ENCODE results near the gene OPCML. TPM values are rescaled to one million over a fixed set of nuclear protein-coding genes. Genes with fewer than 3 reads are reported as not detected.

The OPCML gene
- total RNA-seq, 2 experiments from 2014 or later, result not detected

GRCh38 chr11:133082453-133082781 lies 449.9 kb downstream of the OPCML start:
- POLR2A ChIA-PET, result no interaction called here
- Mint-ChIP-seq H3K4me1 (ENCODE audit: low read depth) (no peaks in the 10 kb centered on the region), H3K4me3 (no peak overlapping the region), H3K36me3 (no peaks in the 10 kb centered on the region), H3K9me3 (no peaks in the 10 kb centered on the region), H3K27me3 (peaks cover 42% of the 10 kb centered on the region), H3K27ac (no peak overlapping the region)
- intact Hi-C loops (cut with micrococcal nuclease), result loop anchor here (5.0 kb wide), 1 partner anchor 755 kb away; no protein-coding TSS in a partner anchor
- DNase-seq, result peak; percentile 15
- CTCF ChIA-PET, result interaction anchor here (0.6 kb wide), 2 partner anchors 38 to 753 kb away, joined by 3 read pairs; no protein-coding TSS in a partner anchor

- intact Hi-C loops (cut with micrococcal nuclease), result loop anchor here (5.0 kb wide), 1 partner anchor 755 kb away; no protein-coding TSS in a partner anchor
Observed at GRCh38 chr11:133081730-133082452, 450.4 kb downstream of the OPCML start.

GRCh38 chr11:133081020-133081419 lies 451.3 kb downstream of the OPCML start:
- POLR2A ChIA-PET, result no interaction called here
- no peak overlapping the region for H3K27ac Mint-ChIP-seq
- H3K27me3 Mint-ChIP-seq, result peaks cover 36% of the 10 kb centered on the region
- no peaks in the 10 kb centered on the region for H3K4me1 Mint-ChIP-seq (ENCODE audit: low read depth)
- H3K36me3 Mint-ChIP-seq, result no peaks in the 10 kb centered on the region
- no peak overlapping the region for H3K4me3 Mint-ChIP-seq
- intact Hi-C loops (cut with micrococcal nuclease), result loop anchor here (5.0 kb wide), 1 partner anchor 756 kb away; no protein-coding TSS in a partner anchor
- CTCF ChIA-PET, result interaction anchor here (3.2 kb wide), 1 partner anchor 754 kb away, joined by 12 read pairs; no protein-coding TSS in a partner anchor
- no peaks in the 10 kb centered on the region for H3K9me3 Mint-ChIP-seq
- DNase-seq, result no peak

More at GRCh38 chr11:133081730-133082452, 450.4 kb downstream of the OPCML start:
- no peaks in the 10 kb centered on the region for H3K36me3 Mint-ChIP-seq
- CTCF ChIA-PET, result interaction anchor here (0.6 kb wide), 2 partner anchors 39 to 753 kb away, joined by 3 read pairs; no protein-coding TSS in a partner anchor
- no peak overlapping the region for H3K4me3 Mint-ChIP-seq
- H3K4me1 Mint-ChIP-seq (ENCODE audit: low read depth), result no peaks in the 10 kb centered on the region
- H3K27me3 Mint-ChIP-seq, result peaks cover 42% of the 10 kb centered on the region
- no peaks in the 10 kb centered on the region for H3K9me3 Mint-ChIP-seq
- DNase-seq, result no peak
- H3K27ac Mint-ChIP-seq, result no peak overlapping the region
- POLR2A ChIA-PET, result no interaction called here

DNA sequence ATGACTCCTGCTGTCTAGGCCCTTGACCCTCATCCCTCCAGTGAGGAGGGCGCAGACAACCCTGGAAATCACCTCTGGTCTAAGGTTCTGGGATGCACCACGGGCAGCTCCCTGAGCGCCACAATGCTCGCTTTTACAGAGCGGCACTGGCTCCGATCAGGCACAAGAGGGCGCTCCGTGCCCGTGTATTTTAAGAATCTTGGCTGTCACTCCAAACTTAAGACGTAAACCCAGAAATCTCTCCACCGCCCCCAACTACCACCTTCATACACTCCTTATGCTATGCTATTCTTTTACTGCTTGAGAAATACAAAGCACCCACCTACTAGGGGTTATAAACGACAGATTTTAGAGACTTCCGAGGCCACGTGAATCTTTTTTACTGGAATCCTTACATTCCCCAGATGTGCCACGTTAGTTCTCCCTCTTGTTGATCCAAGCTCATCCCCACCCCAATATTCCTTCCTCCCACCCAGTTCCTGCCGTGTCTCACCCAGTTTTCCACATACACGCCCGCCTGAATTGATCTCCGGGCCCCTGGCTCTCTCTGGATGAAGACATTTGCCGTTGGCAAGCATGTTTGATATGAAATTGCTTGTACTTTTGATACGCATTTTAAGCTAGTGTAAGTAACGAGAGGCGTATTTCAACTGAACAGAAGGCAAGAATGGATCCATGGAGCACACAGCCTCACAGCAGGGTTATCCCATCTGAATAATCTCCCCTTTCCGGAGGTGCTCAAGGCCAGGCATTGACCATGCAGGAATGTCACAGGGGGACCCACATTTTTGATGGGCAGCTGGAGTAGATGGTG lies 453.5 kb downstream of the OPCML start:
- H3K27ac Mint-ChIP-seq, result no peak overlapping the region
- POLR2A ChIA-PET, result no interaction called here
- H3K36me3 Mint-ChIP-seq, result no peaks in the 10 kb centered on the region
- peak; percentile 38 for DNase-seq
- H3K4me3 Mint-ChIP-seq, result no peak overlapping the region
- no peaks in the 10 kb centered on the region for H3K9me3 Mint-ChIP-seq
- intact Hi-C loops (cut with micrococcal nuclease), result no loop called here
- no peaks in the 10 kb centered on the region for H3K4me1 Mint-ChIP-seq (ENCODE audit: low read depth)
- CTCF ChIA-PET, result interaction anchor here (0.6 to 3.2 kb wide), 5 partner anchors 8 to 756 kb away, joined by 3 to 12 read pairs (median 3); no protein-coding TSS in a partner anchor
- H3K27me3 Mint-ChIP-seq, result peaks cover 18% of the 10 kb centered on the region

DNA sequence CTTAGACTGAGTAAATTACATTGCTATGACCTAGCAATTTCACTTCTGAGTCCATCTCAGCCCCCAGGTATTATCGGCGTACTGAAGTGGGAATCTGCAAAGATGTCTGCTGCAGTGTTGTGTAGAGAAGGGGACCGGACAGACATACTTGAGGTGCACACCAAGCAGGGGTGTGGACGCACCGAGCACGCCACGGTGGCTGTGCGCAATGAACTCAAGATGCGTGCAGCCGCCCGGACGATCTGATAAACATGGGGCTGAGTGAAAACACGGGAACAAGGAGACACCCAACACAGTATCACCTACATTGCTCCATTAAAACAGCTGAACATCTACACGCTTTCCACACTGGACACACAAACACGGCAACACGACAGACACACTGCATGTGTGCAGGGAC lies 454.3 kb downstream of the OPCML start:
- Mint-ChIP-seq H3K4me3 (no peak overlapping the region), H3K4me1 (ENCODE audit: low read depth) (no peaks in the 10 kb centered on the region), H3K36me3 (no peaks in the 10 kb centered on the region), H3K27ac (no peak overlapping the region), H3K9me3 (no peaks in the 10 kb centered on the region), H3K27me3 (peaks cover 14% of the 10 kb centered on the region)
- DNase-seq, result no peak
- POLR2A ChIA-PET, result no interaction called here
- CTCF ChIA-PET, result interaction anchor here (0.6 to 1.3 kb wide), 4 partner anchors 8 to 744 kb away, joined by 3 to 4 read pairs (median 3); no protein-coding TSS in a partner anchor
- intact Hi-C loops (cut with micrococcal nuclease), result no loop called here

DNA sequence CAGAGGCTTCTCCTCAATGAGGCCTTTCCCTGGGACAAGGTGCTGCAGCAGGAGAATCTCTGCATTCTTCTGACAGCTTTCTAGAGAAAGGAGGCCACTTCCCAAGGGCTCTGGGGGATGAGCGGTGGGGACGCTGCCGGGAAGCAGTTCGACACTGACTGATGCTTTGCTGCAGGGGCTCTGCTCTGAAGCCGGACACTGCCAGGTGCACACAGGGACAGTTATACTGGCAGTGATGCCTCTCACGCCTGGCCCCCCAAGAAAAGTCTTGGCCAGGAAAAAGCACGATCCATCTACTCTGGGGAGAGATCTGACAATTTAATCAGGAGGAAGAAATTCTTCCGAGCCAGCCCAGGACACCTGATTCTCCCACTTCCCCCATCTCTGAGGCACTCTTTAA lies 456.9 kb downstream of the OPCML start:
- no peak for DNase-seq
- intact Hi-C loops (cut with micrococcal nuclease), result no loop called here
- CTCF ChIA-PET, result no interaction called here

GRCh38 chr11:133072858-133073582 lies 459.3 kb downstream of the OPCML start:
- Mint-ChIP-seq H3K9me3 (no peaks in the 10 kb centered on the region), H3K27ac (no peak overlapping the region), H3K4me3 (no peak overlapping the region), H3K36me3 (no peaks in the 10 kb centered on the region), H3K27me3 (peaks cover 2% of the 10 kb centered on the region), H3K4me1 (ENCODE audit: low read depth) (no peaks in the 10 kb centered on the region)
- ChIA-PET CTCF (no interaction called here), POLR2A (interaction anchor here (0.5 kb wide), 1 partner anchor 1538 kb away, joined by 3 read pairs; no protein-coding TSS in a partner anchor)
- no peak for DNase-seq
- intact Hi-C loops (cut with micrococcal nuclease), result no loop called here

More for the DNA sequence above, 456.9 kb downstream of the OPCML start:
- Mint-ChIP-seq H3K9me3 (no peaks in the 10 kb centered on the region), H3K27me3 (peaks cover 11% of the 10 kb centered on the region), H3K36me3 (no peaks in the 10 kb centered on the region), H3K27ac (no peak overlapping the region), H3K4me1 (ENCODE audit: low read depth) (no peaks in the 10 kb centered on the region), H3K4me3 (no peak overlapping the region)
- POLR2A ChIA-PET, result no interaction called here

DNA sequence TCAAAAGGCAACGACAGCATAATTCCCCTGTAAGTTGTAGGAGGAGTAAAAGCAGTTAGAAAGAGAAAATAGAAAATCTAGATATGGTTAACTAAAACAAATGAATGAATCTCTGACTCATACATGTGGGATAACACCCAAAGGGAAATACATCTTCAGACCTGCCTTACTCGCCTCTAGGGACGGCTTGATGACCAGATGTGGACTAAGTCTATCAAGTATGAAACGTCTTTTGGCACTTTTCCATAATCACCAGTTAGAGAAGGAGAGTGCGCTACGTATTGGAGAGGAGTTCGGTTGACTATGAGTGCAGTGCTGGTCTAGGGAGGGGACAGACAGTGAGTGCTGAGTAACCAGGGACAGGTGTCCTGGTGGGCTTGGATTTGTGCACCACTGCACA lies 459.9 kb downstream of the OPCML start:
- Mint-ChIP-seq H3K4me3 (no peak overlapping the region), H3K9me3 (no peaks in the 10 kb centered on the region), H3K27ac (no peak overlapping the region), H3K4me1 (ENCODE audit: low read depth) (no peaks in the 10 kb centered on the region), H3K27me3 (peaks cover 2% of the 10 kb centered on the region), H3K36me3 (no peaks in the 10 kb centered on the region)
- DNase-seq, result no peak
- intact Hi-C loops (cut with micrococcal nuclease), result no loop called here
- POLR2A ChIA-PET, result no interaction called here
- CTCF ChIA-PET, result no interaction called here

- intact Hi-C loops (cut with micrococcal nuclease), result no loop called here
- H3K9me3 Mint-ChIP-seq, result no peaks in the 10 kb centered on the region
- POLR2A ChIA-PET, result no interaction called here
- no peaks in the 10 kb centered on the region for H3K4me1 Mint-ChIP-seq (ENCODE audit: low read depth)
- CTCF ChIA-PET, result no interaction called here
- no peak for DNase-seq
- no peaks in the 10 kb centered on the region for H3K36me3 Mint-ChIP-seq
- H3K4me3 Mint-ChIP-seq, result no peak overlapping the region
- no peak overlapping the region for H3K27ac Mint-ChIP-seq
- peaks cover 4% of the 10 kb centered on the region for H3K27me3 Mint-ChIP-seq
Observed at GRCh38 chr11:133070791-133071190, 461.5 kb downstream of the OPCML start.

DNA sequence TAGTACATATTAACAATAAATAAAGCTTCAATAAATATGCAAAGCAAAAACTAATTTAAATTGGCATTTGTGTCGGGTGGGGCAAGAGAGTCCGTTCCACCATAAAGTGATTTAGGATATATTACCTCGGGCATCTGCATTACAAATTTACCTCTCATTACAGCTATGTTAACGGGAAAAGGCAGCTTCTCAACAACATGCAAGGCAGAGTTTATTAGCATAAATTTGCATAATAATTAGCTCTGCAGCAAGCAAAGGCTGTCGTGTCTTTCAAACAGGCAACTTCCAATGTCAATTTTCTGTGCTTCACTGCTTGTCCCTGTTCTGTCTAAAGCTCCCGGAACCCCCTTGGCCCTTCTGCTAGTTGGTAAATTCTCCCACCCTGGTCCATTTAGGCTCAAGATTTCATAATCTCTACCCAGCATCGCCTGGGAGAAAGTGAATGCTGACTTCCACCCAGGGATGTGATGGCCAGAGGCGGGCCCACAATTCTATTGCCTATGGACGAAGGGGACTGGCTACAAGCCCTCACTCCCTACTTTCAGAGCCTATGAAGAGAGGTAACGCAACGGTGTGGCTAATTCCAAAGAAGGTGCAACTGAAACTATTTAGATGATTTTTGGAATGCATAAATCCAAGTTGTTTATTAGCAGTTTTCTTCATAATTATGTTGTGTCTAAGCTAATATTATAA lies 462.1 kb downstream of the OPCML start:
- ChIA-PET POLR2A (no interaction called here), CTCF (interaction anchor here (1.1 kb wide), 1 partner anchor 8 kb away, joined by 3 read pairs; no protein-coding TSS in a partner anchor)
- H3K4me1 Mint-ChIP-seq (ENCODE audit: low read depth), result no peaks in the 10 kb centered on the region
- intact Hi-C loops (cut with micrococcal nuclease), result no loop called here
- peaks cover 8% of the 10 kb centered on the region for H3K27me3 Mint-ChIP-seq
- H3K36me3 Mint-ChIP-seq, result no peaks in the 10 kb centered on the region
- DNase-seq, result no peak
- H3K4me3 Mint-ChIP-seq, result no peak overlapping the region
- H3K27ac Mint-ChIP-seq, result no peak overlapping the region
- H3K9me3 Mint-ChIP-seq, result no peaks in the 10 kb centered on the region

DNA sequence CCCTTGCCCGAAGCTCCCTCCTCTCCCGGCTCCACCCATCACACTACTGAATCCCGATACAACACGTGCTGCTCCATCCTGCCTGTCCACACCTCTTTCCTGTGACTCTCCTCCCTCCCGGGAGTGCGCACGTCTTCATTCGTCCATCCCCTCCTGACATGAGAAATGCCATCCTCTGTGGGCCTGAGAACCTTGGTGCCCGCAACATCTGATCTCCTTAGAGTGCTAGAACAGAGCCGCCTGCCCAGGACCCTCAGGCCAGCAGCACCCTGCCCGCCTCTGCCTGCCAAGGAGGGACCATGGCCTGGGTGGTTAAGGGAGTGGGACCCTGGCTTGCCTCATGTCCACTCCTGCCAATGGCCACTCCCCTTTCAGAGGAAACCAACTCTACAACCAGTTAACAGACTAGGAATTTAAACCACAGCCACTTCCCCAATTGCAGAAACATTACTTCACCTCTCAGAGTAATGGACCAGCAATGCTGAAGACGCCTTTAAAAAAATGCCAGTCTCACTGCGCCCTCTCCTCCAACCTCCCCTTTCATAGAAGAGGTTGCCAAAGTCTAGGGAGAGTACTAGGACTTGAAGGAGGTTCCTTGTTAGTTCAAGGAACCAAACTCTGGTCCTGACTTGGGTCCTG lies 466.3 kb downstream of the OPCML start:
- Mint-ChIP-seq H3K4me3 (no peak overlapping the region), H3K4me1 (ENCODE audit: low read depth) (peaks cover 2% of the 10 kb centered on the region), H3K27ac (no peak overlapping the region), H3K36me3 (no peaks in the 10 kb centered on the region), H3K9me3 (no peaks in the 10 kb centered on the region), H3K27me3 (peaks cover 31% of the 10 kb centered on the region)
- ChIA-PET POLR2A (no interaction called here), CTCF (no interaction called here)
- DNase-seq, result no peak
- intact Hi-C loops (cut with micrococcal nuclease), result no loop called here

Data from activated CD4-positive, alpha-beta memory T cell treated with anti-CD3 and anti-CD28 coated beads for 36 hours (primary cell).